Esophagus muscularis mucosa (tissue), 3 donors: ENCODE data around the gene CYGB.

Source experiments
- CTCF ChIP-seq, 3 experiments: fragments of 200-600 bp in 2 of 3; fragments of 450-650 bp in 1 of 3; sonication (generic) in 2 of 3; IDR thresholded peaks; one replicate each; pipeline ENCODE4 v1.5.1; 2017 to 2019; ENCODE audit warnings: antibody characterized with exemption in 3 of 3, mild to moderate bottlenecking in 2 of 3, moderate library complexity in 1 of 3
- POLR2AphosphoS5 ChIP-seq, 2 donors: sonication (generic); formaldehyde crosslinking; IDR thresholded peaks; one replicate each; pipeline ENCODE4 v1.6.1; 2017; ENCODE audit warnings: antibody characterized with exemption in 2 of 2

DNA sequence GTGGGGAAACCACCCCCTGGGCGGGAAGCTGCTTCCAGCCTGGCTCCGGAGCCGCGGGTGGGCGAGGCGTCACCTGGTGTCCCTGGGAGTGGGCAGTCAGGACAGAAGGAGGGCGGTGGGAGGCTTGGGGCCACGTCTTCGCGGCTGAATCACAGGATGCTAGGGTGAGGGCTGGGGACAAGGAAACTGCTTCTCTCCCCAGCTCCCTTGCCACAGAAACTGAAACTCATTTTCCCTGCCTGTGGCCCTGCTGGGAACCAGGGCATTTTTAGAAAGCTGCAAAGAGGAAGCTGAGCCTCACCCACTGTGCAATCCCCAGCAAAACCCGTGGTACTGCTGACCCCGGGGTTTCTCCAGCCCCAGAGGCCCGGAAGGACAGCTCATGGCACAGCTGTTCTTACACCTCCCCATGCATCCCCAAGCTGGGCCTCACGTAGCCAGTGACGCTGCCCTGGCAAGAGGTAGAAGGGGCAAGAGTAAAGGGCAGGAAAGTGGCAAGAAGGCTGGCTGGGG lies 44.5 kb downstream of the CYGB start:
- TF ChIP-seq CTCF (IDR thresholded peaks at IDR 0.05) (no peak), POLR2AphosphoS5 (IDR thresholded peaks at IDR 0.05) (peak; percentile 28 to 48)
